GM18511 (cell line): ENCODE data around the gene OXSR1.

Source experiments
- ATAC-seq: cut with Tn5 transposase; IDR thresholded peaks from one replicate; pipeline ENCODE4 v1.9.1; 2021; ENCODE audit warnings: mild to moderate bottlenecking, moderate library complexity; ENCODE audit not compliant: unreplicated experiment

Gene OXSR1

DNA sequence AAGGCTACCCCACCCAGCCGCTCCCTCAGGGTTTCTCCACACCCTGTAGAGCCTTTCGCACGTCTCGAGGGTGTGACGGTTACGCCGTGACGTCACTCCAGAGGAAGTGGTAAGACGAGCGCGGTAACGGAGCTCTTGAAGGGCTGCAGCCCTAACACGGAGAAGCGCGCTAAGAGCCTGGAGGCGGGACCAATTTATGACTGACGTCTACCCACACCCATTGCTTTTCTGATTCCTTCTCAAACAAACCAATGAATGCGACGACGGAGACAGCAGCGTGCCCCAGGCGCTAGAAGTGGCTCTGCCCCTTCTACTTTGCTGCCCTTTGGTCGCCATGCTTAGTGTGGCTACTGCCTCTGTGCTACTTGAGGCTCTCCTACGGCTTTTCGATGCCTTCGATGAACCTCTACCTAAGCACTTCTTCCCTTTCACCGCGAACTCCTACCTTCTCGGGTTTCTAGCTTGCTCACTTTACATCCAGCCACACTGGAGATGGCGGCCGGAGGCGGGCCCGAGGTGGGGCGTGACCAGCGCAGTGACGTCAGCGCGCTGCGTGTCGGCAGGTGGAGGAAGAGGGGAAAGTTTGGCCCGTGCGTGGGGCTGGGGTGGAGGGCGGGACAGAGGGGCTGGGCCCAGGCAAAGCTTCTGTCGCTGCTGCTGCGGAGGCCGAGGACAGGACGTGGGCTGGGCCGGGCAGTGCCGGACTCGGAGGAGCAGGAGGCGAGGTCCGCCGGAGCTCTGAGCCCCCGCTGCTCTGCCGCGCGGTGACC lies at the start of gene OXSR1:
Gene OXSR1 (plus strand): TSS at position 586 of the 770 bp plus-strand sequence. CDS start 340 bp downstream, outside the sequence.
- peak; percentile 93 for ATAC-seq

DNA sequence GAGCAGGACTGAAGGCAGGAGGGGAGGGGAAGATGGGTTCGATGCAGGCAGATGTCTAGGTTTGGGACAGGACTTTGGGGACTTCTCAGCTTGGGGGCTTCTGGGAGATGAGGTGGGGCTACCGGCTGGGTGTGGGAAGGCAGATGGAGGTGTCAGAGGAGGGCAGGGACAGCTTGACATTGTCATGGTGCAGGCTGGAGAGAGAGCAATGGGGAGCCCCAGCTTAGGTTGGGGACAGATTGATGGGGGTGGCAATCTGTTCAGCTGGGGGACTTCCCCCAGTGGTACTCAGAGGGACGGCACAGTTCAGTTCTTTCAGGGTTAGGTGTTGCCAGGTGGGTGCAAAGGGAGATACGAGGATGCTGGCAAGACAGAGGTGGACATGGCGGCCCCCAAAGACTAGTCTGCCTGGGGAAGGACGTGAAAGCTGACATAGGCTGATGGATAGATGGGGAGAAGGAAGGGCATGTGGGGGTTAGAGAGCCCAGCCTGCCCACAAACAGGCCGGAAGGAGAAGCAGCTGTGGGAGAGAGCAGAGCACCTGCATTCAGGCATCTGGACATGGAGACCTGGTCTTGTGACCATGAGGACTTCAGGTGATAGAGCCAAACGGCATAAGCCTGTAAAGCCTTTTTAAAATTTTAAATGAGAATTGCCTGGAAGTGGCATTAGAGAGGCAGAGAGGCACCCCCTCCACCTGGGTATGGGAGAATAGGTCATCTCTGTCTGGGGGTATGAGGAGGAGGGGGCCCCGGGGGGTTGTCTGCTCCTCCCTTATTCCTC lies 49.5 kb upstream of the OXSR1 start:
- no peak for ATAC-seq

DNA sequence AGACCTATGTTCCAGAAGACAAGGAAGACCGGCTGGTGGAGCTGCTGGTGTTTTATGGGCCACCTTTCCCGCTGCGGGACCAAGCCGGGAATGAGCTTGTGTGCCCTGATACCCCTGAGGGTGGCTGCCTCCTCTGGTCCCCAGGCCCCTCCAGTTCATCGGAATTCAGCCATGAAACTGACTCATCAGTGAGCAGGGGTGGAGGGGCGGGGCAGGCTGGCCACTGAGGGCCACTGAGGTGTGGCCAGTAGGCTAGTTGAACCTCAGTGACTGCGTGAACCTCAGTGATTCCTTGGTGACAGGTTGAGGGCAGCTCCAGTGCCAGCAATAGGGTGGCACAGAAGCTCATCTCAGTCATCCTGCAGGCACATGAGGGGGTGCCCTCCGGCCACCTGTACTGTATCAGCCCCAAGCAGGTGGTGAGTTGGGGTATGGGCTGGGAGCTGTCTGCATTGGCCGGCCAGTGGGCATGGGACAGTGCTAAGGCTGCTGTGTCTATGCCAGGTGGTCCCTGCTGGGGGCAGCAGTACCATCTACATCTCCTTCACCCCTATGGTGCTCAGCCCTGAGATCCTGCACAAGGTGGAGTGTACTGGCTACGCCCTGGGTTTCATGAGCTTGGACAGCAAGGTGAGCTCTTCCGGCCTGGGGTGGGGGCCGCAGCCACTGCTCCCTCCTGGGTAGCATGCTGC lies 48.7 kb upstream of the OXSR1 start:
- ATAC-seq, result no peak

DNA sequence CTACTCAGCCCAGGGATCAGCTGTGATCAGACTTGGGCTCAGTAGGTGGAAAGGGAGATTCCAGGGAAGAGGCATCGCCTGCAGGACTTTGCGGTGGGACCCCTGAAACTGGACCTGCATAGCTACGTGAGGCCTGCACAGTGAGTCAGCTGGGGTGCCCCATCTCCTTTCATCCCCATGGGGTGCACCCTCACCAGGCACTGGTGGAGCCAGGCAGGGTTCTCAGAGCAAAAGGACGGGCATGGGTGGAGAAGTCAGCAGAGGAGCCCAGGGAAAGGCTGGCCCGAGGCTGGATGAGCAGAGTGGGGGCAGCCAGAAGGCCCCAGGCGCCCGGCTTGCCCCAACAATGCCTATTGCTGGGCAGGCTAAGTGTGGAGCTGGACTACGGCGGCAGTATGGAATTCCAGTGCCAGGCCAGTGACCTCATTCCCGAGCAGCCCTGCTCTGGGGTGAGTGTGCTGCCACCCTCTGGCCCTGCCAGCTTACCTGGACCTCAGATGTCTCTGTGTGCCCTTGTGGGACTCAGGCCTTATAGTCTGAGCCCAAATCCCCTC lies 48.1 kb upstream of the OXSR1 start:
- no peak for ATAC-seq

DNA sequence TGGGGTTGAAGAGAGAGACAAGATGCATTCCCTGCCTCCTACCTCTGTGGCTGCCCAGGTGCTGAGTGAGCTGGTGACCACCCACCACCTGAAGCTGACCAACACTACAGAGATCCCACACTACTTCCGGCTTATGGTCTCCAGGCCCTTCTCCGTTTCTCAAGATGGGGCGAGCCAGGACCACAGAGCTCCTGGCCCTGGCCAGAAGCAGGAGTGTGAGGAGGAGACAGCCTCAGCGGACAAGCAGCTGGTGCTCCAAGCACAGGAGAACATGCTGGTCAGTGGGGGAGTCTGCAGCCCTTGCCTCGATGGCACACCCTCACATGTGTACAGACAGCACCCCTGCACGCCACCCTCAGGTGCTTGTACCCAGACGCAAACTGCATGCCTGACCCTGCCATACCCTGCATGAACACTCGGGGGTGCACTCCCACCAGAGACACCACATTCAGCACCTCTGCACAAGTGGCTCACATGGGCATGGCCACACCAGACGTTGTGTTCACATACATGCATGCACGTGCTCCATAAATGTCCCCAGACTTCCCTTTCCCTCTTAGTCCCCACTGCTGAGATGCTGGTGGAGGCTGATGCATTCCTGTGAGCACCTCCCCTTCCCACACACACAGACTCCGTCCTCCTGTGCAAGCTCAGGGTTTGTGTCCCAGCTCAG lies 47.5 kb upstream of the OXSR1 start:
- peak; percentile 79 for ATAC-seq

DNA sequence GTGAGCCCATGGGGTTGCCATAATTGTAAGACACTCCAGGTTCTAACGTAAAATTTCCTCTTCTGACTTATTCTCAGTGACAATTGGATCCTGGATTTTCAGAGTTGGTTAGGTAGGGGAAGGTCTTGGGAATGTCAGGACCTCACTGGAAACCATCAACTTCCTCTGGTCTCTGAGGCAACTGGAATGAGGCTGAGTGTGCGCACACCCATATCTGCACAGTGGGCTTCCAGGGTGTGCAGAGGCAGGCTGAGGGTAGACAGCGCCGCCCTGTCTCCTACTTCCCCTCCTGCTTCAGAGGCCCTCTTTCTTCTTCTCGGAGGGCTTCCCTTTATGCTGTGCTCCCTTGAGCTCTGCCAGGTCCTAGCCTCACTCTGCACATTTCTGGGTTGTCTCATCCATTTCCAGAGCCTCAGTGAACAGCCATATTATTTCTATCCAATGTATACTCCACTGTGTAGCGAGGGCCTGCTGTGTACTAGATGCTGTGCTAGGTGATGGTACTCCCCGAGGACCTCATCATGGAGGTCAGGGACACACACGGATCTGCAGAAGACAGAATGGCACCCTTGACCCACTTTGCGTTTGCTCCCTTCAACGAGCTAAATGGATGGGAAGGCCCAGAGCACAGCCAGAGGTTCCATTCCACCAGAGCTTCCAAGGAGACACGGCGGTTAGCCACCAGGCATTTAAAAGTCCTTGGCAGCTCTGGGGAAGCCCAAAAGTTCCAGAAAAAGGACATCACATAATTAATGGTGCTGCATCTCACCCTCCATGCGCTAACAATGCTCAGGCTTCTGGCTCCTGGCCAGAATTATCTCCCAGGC lies 46.7 kb upstream of the OXSR1 start:
- ATAC-seq, result no peak

DNA sequence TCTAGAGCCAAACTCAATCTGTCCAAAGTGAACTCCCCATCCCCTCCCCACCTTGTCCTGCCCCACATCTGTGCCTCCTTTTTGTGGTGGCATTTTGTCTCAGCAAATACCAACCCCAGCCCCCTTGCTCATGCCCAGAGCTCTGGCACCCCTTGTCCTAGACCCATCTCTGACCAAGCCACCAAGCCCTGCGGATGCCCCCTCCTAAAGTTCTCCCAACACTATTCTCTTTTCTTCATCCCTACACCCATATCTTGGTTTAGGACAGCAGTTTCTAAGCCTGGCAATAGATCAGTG lies 46.1 kb upstream of the OXSR1 start:
- no peak for ATAC-seq

DNA sequence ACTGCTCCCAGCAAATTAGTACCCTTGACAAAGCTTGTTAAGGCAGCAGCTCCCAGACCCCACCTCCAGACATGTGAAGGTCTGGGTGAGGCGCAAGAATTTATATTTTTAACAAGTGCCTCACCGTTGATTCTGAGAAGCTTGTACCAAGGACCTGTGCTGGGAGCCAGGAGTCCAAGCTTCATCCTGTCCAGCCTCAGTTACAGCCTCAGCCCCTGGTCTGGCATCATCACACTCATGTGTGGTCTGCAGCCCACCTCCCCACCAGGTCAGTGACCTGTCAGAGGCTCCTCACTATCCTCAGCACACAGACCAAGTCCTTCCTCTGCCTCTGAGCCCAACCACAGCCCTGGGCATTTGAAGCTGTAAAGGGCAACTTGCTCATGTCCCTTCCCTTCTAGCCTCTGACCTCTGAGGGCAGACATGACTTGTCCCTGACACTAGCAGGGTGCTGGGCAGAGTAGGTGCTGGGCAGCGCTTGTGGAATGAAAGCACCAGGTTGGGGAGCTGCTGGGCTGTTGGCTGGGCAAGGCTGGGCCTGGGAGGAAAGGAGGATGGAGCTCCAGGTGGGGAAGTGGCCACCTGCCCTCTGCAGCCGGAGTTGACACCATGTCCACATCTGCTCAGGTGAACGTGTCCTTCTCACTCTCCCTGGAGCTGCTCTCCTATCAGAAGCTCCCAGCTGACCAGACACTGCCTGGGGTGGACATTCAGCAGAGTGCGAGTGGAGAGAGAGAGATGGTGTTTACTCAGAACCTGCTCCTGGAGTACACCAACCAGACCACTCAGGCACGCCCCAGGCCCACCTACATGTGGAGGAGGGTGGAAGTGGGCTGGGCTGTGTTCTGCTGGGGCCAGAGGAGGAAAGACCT lies 45.3 kb upstream of the OXSR1 start:
- no peak for ATAC-seq

DNA sequence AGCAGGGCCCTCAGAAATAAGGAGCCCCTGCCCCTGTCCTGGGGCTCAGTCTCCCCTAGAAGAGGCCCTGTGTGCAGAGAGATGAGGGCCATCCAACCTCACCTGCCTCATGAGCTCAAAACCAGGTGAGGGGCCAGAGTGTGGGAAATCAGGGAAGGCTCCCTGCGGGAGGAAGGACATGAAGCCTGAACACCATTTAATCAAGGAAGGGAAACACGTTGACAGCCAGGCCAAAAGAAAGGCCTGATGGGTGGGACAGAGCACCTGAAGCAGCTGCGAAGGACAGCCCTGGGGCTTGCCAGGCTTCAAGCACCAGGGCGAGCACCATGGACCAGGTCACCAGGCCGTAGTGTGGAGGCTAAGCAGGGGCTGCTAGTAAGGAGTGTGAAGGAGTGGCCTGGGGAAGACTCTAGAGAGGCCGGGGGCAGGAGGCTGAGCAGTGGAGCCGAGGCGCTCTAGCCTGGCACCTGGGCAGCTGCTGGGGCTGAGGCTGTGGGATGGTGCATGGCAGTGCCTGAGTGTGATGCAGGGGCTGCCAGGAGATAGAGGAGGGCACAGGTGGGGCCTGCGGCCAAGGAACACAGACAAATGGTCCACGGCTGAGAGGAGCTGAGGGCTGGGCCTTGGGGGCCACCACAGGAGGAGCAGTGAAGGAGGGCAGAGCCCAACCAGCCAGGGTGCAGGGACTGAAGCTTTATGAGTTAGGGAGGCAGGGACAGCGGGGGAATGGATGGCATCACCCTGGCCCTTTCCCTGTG lies 44.5 kb upstream of the OXSR1 start:
- ATAC-seq, result no peak

DNA sequence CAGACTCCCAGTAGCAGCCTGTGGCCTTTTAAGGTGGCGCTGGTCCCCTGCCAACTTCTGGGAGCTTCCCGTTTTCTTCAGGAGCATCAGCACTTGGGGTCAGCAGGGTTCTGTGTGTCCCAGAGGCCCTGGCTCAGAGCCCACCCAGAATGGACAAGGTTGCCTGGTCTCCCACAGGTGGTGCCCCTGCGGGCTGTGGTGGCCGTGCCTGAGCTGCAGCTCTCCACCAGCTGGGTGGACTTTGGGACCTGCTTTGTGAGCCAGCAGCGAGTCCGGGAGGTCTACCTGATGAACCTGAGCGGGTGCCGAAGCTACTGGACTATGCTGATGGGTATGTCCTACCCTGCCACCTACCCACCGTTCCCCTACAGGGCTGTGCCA lies 43.9 kb upstream of the OXSR1 start:
- no peak for ATAC-seq

DNA sequence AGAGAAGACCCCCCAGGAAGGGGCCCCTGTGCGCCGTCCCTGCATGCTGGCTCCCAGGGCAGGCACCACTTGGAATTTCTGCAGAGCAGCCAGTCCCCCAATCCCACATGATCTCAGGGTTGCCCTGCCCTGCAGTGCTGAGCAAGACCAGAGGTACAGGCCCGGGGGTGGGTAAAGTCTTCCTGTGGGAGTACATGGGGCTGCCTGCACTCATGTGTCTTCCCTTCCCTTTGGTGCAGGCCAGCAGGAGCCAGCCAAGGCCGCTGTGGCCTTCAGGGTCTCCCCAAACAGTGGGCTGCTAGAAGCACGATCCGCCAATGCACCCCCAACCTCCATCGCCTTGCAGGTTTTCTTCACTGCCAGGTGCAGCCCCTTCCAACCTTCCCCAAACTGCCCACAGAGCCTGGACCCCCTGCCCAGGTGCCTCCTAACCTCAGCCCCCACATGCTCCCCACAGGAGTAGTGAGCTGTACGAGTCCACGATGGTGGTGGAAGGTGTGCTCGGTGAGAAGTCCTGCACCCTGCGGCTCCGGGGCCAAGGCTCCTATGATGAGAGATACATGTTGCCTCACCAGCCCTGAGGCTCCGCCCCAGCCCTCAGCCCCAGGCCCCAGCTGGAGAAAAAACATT lies 43.4 kb upstream of the OXSR1 start:
- no peak for ATAC-seq

DNA sequence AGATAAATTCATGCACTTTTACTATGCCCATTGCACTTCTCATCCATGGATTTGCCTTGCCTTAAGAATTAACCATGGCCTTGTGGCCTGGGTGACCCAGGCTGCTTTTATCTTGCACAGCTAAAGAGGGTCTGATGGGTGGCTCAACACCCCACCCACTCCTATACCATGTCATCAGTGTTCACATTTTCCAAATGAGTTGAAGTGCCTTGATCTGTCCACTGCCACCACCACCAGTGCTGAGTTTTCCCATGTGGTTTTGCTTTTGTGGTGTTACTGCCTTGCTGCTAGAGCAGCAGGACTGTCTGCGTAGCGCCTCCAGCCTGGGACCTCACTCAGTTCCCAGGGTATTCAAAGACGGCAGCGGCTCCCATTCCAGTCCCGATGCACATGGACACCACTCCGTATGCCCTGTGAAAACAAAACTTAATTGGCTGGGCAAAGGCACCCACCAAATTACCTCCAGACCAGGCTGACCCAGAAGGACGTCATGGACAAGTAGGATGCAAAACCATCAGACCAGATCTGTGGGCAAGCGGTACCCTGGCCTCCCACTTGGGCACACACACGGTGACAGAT lies 42.5 kb upstream of the OXSR1 start:
- ATAC-seq, result no peak

DNA sequence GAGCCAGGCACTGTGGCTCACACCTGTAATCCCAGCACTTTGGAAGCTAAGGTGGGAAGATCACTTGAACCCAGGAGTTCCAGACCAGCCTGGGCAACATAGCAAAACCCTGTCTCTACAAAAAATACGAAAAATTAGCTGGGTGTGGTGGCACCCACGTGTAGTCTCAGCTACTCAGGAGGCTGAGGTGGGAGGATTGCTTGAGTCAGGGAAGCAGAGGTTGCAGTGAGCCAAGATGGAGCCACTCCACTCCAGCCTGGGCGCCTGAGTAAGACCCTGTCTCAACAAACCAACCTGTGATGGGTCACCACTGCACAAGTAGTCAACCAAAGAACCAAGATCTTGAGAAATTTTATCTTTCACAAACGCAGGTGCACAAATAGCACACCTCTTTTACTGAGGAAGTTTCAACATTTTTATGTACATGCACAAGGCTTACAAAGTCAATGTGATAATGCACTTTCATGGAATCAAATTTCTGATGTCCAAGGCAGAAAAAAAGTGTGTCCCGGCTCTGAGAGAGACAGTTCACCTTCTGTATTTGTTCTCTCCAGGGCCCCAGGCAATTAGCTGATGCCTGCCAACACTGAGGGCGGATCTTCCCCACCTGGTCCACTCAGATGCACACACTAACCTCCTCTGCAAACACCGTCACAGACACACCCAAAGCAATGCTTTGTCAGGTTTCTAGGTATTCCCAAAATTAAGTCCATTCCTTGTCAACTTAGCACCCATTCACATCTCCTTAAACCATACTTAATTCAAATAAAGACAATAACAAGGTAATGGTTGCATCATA lies 40.8 kb upstream of the OXSR1 start:
- no peak for ATAC-seq

DNA sequence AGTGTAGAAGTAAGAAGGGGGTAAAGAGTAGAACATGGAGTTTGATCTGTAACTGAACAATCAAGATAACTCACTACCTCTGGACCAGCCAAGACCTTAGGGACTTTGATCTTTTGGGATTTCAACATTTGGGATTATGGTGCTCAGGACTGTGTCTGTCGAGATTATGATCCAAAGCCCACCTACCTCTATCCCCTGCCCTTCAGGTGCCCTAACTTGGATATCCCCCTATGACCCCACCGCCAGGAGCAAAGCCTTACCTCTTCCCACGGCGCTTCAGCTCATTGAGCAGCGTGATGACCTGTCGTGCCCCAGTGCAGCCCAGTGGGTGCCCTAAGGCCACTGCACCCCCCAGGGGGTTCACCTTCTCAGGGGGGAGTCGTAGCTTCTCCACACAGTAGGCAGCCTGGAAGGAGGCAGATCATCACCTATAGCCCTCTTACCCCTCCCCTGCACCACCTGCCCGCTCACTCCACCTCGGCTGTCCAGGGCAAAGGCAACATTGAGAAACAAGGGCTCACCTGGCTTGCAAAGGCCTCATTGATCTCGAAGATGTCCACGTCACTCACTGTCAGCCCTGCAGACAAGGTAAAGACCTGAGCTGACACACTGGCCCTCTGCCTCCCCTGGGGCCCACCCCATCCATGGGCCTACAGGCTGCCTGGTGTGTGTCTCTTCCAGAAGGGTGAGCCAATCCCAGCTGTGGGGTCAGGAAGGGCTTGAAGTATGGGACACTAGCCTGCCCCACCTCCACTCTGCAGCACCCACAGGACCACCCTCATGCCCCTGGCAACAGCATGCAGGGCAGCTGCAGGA lies 39.8 kb upstream of the OXSR1 start:
- no peak for ATAC-seq

DNA sequence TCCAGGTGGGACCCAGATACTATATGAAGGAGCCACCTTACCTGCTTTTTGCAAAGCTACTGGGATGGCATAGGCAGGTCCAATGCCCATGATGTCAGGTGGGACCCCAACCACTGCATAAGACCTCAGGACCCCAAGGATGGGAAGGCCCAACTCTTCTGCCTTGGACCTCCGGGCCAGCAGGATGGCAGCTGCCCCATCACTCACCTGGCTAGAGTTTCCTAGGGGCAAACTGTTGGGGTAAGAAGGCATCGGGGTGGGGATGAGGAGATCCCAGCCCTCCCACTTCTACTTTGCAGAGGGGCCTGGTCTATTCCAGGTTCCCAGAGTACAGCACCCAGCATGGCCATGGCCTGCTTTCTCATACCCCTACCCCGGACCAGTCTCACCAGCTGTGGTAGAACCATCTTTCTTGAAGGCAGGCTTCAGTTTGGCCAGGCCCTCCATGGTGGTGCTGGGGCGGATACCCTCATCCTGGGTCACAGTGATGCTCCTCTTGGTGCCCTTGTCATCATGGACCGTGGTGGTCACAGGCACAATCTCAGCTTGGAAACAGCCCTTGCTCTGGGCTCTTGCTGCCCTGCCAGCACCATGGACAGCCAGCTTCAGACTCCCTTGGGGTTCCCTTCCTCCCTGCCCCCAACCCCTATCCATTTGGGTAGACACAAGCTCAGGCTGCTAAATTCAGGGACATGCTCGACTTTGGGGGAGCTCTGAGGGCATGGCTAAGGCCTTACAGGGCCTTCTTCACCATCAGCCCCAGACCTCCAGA lies 39.0 kb upstream of the OXSR1 start:
- ATAC-seq, result no peak
